ENCODE results near the gene SETDB2.

DNA sequence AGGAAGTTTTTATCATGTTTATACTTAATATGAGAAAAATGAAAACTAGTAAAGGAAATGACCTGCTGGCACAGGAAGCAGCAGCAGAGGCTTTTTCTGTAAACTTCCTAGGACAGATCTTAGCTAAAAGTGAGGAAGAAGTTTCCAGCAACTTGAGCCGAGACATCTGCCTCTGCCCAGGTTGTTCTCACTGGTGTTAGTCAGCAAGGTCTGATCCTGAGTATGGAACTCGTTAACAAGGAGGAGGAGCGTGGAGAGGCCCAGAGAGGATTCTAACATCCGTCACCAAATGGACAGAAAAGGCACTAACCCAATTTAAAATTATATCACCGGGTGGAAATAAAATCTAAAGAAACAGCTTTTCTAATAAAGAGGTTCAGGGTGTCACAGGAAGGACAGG, 95.2 kb downstream of the SETDB2 start:
- TF ChIP-seq, protein P1, sequence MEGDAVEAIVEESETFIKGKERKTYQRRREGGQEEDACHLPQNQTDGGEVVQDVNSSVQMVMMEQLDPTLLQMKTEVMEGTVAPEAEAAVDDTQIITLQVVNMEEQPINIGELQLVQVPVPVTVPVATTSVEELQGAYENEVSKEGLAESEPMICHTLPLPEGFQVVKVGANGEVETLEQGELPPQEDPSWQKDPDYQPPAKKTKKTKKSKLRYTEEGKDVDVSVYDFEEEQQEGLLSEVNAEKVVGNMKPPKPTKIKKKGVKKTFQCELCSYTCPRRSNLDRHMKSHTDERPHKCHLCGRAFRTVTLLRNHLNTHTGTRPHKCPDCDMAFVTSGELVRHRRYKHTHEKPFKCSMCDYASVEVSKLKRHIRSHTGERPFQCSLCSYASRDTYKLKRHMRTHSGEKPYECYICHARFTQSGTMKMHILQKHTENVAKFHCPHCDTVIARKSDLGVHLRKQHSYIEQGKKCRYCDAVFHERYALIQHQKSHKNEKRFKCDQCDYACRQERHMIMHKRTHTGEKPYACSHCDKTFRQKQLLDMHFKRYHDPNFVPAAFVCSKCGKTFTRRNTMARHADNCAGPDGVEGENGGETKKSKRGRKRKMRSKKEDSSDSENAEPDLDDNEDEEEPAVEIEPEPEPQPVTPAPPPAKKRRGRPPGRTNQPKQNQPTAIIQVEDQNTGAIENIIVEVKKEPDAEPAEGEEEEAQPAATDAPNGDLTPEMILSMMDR (IDR thresholded peaks at IDR 0.05) = no peak
- no peak for TF ChIP-seq POLR2A (IDR thresholded peaks at IDR 0.05)
